ENCODE results near the gene DMD. TPM values are rescaled to one million over a fixed set of nuclear protein-coding genes. Genes with fewer than 3 reads are reported as not detected.

Gene DMD
- total RNA-seq, 2 experiments from 2014 or later, result 0.85 to 1.8 TPM

DNA sequence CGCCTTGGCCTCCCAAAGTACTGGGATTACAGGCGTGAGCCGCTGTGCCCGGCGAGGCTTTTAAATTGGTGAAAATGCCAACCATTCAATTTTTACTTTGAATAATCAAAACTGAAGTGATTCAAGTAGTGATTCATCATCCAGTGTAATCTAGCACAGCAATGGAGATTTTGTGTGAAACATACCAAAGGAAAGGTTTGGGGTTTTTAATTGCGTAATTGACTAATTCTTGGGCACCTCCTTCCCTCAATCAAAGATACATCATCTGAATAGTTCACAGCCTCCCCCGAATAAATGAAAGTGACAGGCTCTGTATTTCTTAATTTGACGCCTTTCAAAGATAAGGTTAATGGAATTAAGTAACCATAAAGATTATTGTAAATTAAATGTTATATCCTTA, 69.0 kb downstream of the DMD start:
- H3K36me3 Mint-ChIP-seq (ENCODE audit: low read depth), result no peaks in the 10 kb centered on the region
- no peaks in the 10 kb centered on the region for H3K4me1 Mint-ChIP-seq
- POLR2A ChIA-PET, result no interaction called here
- no peak for ATAC-seq
- CTCF ChIA-PET, result no interaction called here
- intact Hi-C loops (cut with DNase I, micrococcal nuclease), result no loop called here
- no peak overlapping the region for H3K27ac Mint-ChIP-seq
- H3K27me3 Mint-ChIP-seq, result no peaks in the 10 kb centered on the region
- H3K9me3 Mint-ChIP-seq (ENCODE audit: low read depth), result no peaks in the 10 kb centered on the region
- no peak for DNase-seq
- H3K4me3 Mint-ChIP-seq, result no peak overlapping the region

DNA sequence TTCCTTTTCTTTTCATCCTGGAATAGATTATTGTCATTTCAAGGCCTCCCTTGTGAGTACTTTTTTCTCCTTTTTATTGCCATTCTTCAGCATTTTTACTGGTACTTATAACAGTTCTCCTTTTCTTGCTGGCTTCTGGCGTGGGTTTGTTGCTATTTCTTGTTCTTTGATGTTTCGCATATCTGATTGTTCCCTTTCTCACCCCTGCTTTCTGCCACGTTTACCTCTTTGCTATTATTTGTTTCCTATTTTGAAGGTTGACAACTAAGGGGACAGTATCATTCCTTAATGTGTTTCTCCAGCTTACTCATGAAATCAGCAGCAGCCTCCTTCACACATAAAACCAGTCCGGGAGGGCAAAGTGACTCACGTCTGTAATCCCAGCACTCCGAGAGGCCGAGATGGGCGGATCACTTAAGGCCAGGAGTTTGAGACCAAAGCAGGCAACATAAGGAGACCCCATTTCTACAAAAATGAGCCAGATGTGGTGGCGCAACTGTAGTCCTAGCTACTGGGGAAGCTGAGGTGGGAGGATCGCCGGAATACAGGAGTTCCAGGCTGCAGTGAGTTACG, 72.6 kb downstream of the DMD start:
- no peak for DNase-seq
- H3K9me3 Mint-ChIP-seq (ENCODE audit: low read depth), result no peaks in the 10 kb centered on the region
- no peak overlapping the region for H3K4me3 Mint-ChIP-seq
- no peaks in the 10 kb centered on the region for H3K4me1 Mint-ChIP-seq
- ATAC-seq, result no peak
- intact Hi-C loops (cut with DNase I, micrococcal nuclease), result no loop called here
- no peak overlapping the region for H3K27ac Mint-ChIP-seq
- ChIA-PET POLR2A (no interaction called here), CTCF (no interaction called here)
- no peaks in the 10 kb centered on the region for H3K27me3 Mint-ChIP-seq
- no peaks in the 10 kb centered on the region for H3K36me3 Mint-ChIP-seq (ENCODE audit: low read depth)

DNA sequence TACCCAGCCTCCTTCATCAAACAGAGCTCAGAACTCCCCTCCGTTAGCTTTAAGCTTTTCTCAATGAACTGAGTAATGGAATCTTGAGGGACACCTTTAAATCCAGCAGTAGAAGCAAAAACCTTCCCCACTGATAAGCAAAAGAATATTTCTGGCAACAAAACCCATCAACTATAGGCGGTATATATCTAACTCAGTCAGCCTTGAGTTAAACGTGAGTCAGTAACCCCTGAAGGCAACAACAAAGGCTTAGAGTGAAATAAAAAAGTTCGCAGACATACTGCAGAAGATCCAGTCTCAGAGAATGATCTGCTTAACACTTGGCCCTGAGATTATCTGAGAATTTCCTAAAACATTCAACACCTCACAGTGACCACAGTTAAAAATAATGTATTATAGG, 77.2 kb downstream of the DMD start:
- no peaks in the 10 kb centered on the region for H3K27me3 Mint-ChIP-seq
- no peak overlapping the region for H3K4me3 Mint-ChIP-seq
- CTCF ChIA-PET, result no interaction called here
- no peak overlapping the region for H3K27ac Mint-ChIP-seq
- H3K4me1 Mint-ChIP-seq, result no peaks in the 10 kb centered on the region
- intact Hi-C loops (cut with DNase I, micrococcal nuclease), result no loop called here
- DNase-seq, result no peak
- ATAC-seq, result no peak
- H3K9me3 Mint-ChIP-seq (ENCODE audit: low read depth), result no peaks in the 10 kb centered on the region
- POLR2A ChIA-PET, result no interaction called here
- H3K36me3 Mint-ChIP-seq (ENCODE audit: low read depth), result no peaks in the 10 kb centered on the region

DNA sequence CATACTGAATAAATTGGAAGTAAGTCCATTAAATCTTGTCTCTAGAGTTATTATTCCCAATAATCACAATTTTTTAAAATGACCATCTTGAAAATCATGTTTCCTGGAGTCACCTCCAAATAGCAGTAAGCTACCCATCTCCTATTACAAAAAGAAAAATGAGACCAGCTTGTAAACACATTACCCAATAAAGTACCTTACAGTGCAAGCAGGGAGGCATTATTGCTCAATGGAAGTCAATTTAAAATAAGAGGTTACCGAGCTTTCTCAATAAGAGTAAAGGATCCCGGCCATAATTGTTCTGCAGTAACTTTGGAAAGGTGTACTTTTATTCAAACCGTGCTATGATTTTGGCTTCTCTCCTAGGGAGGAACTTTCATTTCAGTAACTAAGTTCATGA, 78.0 kb downstream of the DMD start:
- Mint-ChIP-seq H3K9me3 (ENCODE audit: low read depth) (no peaks in the 10 kb centered on the region), H3K4me1 (no peaks in the 10 kb centered on the region), H3K27me3 (no peaks in the 10 kb centered on the region), H3K4me3 (no peak overlapping the region), H3K36me3 (ENCODE audit: low read depth) (no peaks in the 10 kb centered on the region), H3K27ac (no peak overlapping the region)
- DNase-seq (no peak), ATAC-seq (no peak)
- intact Hi-C loops (cut with DNase I, micrococcal nuclease), result no loop called here
- POLR2A ChIA-PET, result no interaction called here
- CTCF ChIA-PET, result no interaction called here

DNA sequence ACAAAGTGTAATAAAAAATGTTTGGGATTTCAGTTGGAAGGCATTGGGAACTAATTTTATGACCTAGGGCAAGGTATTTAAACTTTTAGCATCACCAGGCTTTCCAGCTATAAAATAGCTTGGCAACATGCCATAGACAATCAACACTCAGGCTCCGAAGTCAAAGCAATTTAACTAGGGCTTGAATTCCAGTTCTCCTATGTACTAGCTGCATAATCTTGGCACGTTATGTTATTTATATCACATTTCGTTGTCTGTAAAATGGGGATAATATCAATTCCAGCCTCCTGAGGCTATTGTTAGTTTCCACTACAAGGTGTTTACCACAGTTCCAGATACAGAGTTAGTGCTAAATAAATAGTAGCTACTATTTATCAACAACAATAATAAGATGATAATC, 78.8 kb downstream of the DMD start:
- no peak for DNase-seq
- no peaks in the 10 kb centered on the region for H3K36me3 Mint-ChIP-seq (ENCODE audit: low read depth)
- no peaks in the 10 kb centered on the region for H3K4me1 Mint-ChIP-seq
- H3K4me3 Mint-ChIP-seq, result no peak overlapping the region
- H3K27ac Mint-ChIP-seq, result no peak overlapping the region
- H3K9me3 Mint-ChIP-seq (ENCODE audit: low read depth), result no peaks in the 10 kb centered on the region
- POLR2A ChIA-PET, result no interaction called here
- intact Hi-C loops (cut with DNase I, micrococcal nuclease), result no loop called here
- CTCF ChIA-PET, result no interaction called here
- ATAC-seq, result no peak
- H3K27me3 Mint-ChIP-seq, result no peaks in the 10 kb centered on the region

DNA sequence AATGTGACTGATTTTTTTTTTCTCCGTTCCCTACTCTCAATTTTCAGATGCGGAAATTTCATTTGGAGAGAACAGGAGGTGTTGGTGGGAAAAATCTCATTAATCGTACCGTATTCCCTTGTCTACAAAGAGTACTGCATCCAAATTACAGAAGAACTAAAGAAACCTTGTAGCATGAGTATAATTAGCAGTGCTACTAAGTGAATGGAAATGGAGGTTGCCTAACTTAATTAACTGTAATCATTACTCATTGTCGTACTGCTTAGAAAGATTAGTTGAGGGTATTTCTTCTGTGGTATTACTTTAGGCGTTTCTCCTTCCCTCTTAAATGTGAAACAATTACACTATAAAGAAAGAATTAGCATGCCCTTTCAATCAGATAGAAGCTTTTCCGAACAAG, 81.7 kb downstream of the DMD start:
- no peak for DNase-seq
- no peak overlapping the region for H3K4me3 Mint-ChIP-seq
- CTCF ChIA-PET, result no interaction called here

DNA sequence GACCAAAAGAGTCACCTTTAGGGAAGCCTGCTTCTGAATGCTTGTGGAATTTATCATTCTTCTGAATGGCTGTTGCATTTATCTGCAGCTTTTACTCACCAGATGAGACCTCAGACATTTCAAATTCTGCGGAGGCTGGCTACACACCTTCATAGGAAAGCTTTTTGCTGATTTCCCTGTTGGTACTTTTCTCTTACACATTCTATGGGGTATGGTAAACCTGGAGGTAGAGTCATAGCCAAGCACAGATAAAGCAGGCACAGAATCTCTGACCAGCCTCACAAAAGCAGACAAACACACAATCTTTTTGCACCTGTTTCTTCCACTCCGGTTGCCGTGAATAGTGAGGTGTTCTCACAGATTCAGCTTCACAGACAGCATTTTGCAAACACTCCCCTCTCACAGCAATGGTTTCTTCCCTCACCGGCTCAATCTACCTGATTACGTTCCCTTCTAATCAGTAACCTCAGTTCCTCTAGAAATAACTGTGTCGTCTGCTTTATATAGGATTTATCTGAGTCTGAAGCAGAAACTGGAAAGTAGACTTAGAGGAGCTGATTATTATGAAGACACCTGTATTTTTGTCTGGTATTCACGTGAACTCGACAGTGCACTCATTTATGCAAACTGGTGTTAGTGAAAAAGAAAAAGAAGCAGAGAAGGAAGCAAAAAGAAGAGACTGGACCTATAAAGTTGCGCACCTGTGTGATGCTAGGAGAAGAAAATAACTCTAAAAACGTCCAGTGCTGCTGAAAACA, 83.1 kb downstream of the DMD start:
- ChIA-PET CTCF (no interaction called here), POLR2A (no interaction called here)
- no peak overlapping the region for H3K27ac Mint-ChIP-seq
- intact Hi-C loops (cut with DNase I, micrococcal nuclease), result loop anchor here in 1 of 2 experiments (1.0 kb wide), 1 partner anchor 8 kb away; no protein-coding TSS in a partner anchor
- DNase-seq (no peak), ATAC-seq (no peak)
- H3K4me3 Mint-ChIP-seq, result no peak overlapping the region
- H3K27me3 Mint-ChIP-seq, result no peaks in the 10 kb centered on the region
- no peaks in the 10 kb centered on the region for H3K36me3 Mint-ChIP-seq (ENCODE audit: low read depth)
- H3K9me3 Mint-ChIP-seq (ENCODE audit: low read depth), result no peaks in the 10 kb centered on the region
- no peaks in the 10 kb centered on the region for H3K4me1 Mint-ChIP-seq

More for the DNA sequence above, 81.7 kb downstream of the DMD start:
- no peaks in the 10 kb centered on the region for H3K36me3 Mint-ChIP-seq (ENCODE audit: low read depth)
- H3K4me1 Mint-ChIP-seq, result no peaks in the 10 kb centered on the region
- intact Hi-C loops (cut with DNase I, micrococcal nuclease), result no loop called here
- no peaks in the 10 kb centered on the region for H3K9me3 Mint-ChIP-seq (ENCODE audit: low read depth)
- H3K27ac Mint-ChIP-seq, result no peak overlapping the region
- ATAC-seq, result no peak
- POLR2A ChIA-PET, result no interaction called here
- no peaks in the 10 kb centered on the region for H3K27me3 Mint-ChIP-seq

DNA sequence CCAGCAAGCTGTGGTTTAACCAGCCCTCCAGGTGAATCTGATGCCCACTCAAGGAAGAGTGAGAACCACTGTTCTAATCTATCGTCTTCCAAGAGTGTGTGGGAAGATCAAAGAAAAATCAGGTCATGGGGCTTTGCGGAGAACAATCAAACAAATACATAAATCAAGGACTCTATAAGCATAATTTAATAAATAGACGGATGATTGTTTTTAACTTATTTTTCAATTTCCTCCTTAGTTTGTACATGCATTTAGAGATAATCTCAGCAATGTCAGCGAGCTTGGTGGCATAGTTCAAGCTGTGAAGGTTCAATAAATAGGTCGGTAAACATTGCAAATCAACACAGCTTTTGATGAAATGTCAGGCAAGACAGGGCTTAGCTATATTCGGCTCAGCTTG, 84.9 kb downstream of the DMD start:
- Mint-ChIP-seq H3K9me3 (ENCODE audit: low read depth) (no peaks in the 10 kb centered on the region), H3K27me3 (no peaks in the 10 kb centered on the region), H3K36me3 (ENCODE audit: low read depth) (no peaks in the 10 kb centered on the region), H3K27ac (no peak overlapping the region), H3K4me3 (no peak overlapping the region), H3K4me1 (no peaks in the 10 kb centered on the region)
- ATAC-seq, result no peak
- intact Hi-C loops (cut with DNase I, micrococcal nuclease), result no loop called here
- POLR2A ChIA-PET, result no interaction called here
- DNase-seq, result no peak
- CTCF ChIA-PET, result no interaction called here

DNA sequence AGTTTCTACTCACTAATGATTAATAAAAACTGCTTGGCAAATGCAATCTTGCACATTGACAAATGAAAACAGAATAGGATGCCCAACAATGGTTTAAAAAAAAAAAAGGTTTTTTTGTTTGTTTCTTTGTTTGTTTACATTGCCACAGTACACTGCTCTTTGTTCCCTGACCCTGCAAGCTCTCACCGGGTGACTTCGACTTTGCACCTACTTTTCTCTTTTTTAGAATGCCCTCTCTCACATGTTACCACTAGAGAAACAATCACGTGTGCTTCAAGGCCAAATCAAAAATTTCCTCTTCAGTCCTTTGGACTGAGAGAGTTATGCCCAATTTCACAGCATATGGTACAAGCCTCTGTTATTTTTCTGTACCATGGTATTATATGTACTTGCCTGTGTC, 101.5 kb downstream of the DMD start:
- POLR2A ChIA-PET, result interaction anchor here (0.7 kb wide), 1 partner anchor 42 kb away, joined by 8 read pairs; no protein-coding TSS in a partner anchor
- no peaks in the 10 kb centered on the region for H3K9me3 Mint-ChIP-seq (ENCODE audit: low read depth)
- H3K27ac Mint-ChIP-seq, result no peak overlapping the region
- no peak for ATAC-seq
- no peaks in the 10 kb centered on the region for H3K4me1 Mint-ChIP-seq
- H3K4me3 Mint-ChIP-seq, result no peak overlapping the region
- H3K27me3 Mint-ChIP-seq, result no peaks in the 10 kb centered on the region
- DNase-seq, result no peak
- CTCF ChIA-PET, result no interaction called here
- intact Hi-C loops (cut with DNase I, micrococcal nuclease), result no loop called here
- H3K36me3 Mint-ChIP-seq (ENCODE audit: low read depth), result no peaks in the 10 kb centered on the region

DNA sequence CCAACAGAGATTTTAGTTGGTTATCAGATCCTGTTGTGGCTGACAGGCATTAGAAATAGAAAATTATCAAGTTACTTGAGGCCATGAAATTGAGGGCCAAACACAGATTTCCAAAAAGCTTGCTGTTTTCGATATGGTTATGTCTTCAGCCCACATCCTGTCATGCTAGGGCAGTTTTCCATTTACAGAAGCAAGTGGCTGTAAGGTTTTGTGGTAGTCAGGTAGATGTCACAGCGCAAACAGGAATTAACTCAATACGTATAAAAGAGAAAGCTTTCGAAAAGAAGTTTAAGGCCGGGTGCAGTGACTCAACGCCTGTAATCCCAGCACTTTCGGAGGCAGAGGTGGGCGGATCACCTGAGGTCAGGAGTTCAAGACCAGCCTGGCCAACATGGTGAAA, 104.6 kb downstream of the DMD start:
- Mint-ChIP-seq H3K27ac (no peak overlapping the region), H3K27me3 (no peaks in the 10 kb centered on the region), H3K9me3 (ENCODE audit: low read depth) (no peaks in the 10 kb centered on the region), H3K4me3 (no peak overlapping the region), H3K36me3 (ENCODE audit: low read depth) (no peaks in the 10 kb centered on the region), H3K4me1 (no peaks in the 10 kb centered on the region)
- DNase-seq (no peak), ATAC-seq (no peak)
- intact Hi-C loops (cut with DNase I, micrococcal nuclease), result no loop called here
- ChIA-PET POLR2A (no interaction called here), CTCF (no interaction called here)

DNA sequence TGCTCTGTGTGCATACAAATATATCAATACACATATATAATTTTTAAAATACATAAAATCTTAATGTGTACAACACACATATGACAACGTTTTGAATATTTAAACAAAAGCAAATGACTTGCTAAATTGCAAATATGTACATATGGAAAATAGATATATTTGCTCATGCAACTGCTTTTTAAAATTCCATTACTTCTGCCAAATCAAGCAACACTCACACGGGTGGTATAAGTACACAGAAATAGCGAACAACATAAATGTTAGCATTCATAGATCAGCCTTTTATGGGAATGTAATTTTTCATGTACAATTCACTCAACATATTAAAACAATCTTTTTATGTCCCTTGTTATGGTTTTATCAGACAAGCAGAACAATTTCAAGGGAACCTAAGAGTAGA, 116.3 kb downstream of the DMD start:
- DNase-seq (no peak), ATAC-seq (no peak)
- ChIA-PET CTCF (no interaction called here), POLR2A (no interaction called here)
- H3K4me3 Mint-ChIP-seq, result no peak overlapping the region
- no peaks in the 10 kb centered on the region for H3K9me3 Mint-ChIP-seq (ENCODE audit: low read depth)
- H3K4me1 Mint-ChIP-seq, result no peaks in the 10 kb centered on the region
- H3K36me3 Mint-ChIP-seq (ENCODE audit: low read depth), result no peaks in the 10 kb centered on the region
- intact Hi-C loops (cut with DNase I, micrococcal nuclease), result no loop called here
- no peaks in the 10 kb centered on the region for H3K27me3 Mint-ChIP-seq
- no peak overlapping the region for H3K27ac Mint-ChIP-seq

DNA sequence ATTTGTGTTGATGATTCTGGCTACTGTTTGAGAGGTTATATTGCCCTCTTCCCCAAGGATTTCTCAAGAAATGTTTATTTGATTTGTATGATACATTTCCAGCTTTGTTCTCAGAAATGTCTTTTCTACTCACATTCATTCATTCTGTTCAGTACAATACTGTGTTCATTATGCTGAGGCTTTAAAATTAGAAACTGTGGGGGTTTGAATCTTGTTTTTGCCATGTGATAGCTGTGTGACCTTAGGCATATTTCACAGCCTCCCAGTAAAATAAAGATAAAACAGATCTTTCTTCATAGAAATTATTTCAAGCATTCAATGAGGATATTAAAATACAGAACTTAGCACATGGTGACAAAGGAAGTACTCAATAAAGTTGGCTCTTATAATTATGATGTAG, 123.9 kb downstream of the DMD start:
- no peak overlapping the region for H3K27ac Mint-ChIP-seq
- peaks cover 2% of the 10 kb centered on the region for H3K9me3 Mint-ChIP-seq (ENCODE audit: low read depth)
- H3K27me3 Mint-ChIP-seq, result no peaks in the 10 kb centered on the region
- no peak overlapping the region for H3K4me3 Mint-ChIP-seq
- H3K36me3 Mint-ChIP-seq (ENCODE audit: low read depth), result no peaks in the 10 kb centered on the region
- intact Hi-C loops (cut with DNase I, micrococcal nuclease), result no loop called here
- POLR2A ChIA-PET, result no interaction called here
- CTCF ChIA-PET, result no interaction called here
- H3K4me1 Mint-ChIP-seq, result no peaks in the 10 kb centered on the region
- DNase-seq (no peak), ATAC-seq (no peak)

DNA sequence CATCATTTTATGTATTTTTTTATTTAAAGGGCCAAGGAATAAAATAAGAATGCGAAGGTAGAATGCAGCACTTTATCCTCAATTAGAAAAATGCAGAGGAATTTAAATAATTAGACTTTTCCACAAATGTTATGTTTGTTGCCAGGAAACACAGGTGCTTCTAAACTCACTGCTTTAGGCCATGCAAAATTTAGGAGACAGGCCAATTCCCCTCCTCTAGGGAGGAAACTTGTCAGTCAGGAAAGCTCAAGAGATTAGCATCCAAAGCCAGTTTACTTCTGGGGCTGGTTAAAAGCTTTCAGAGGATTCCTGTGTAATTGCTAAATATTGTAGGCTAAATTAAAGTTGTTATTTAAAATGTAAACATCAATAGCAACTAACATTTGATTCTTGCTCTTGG, 124.5 kb downstream of the DMD start:
- no peak for ATAC-seq
- Mint-ChIP-seq H3K27me3 (no peaks in the 10 kb centered on the region), H3K27ac (no peak overlapping the region), H3K4me1 (no peaks in the 10 kb centered on the region), H3K4me3 (no peak overlapping the region), H3K36me3 (ENCODE audit: low read depth) (no peaks in the 10 kb centered on the region), H3K9me3 (ENCODE audit: low read depth) (peaks cover 2% of the 10 kb centered on the region)
- intact Hi-C loops (cut with DNase I, micrococcal nuclease), result no loop called here
- POLR2A ChIA-PET, result no interaction called here
- CTCF ChIA-PET, result no interaction called here
- DNase-seq, result no peak
